GM12878 (cell line): ENCODE measurements around the gene TSPAN11. TPM values are rescaled to one million over a fixed set of nuclear protein-coding genes. Genes with fewer than 3 reads are reported as not detected.

Experiments
- ATAC-seq: fragments of 200-7000 bp; cut with Tn5 transposase; 3 replicates; pipeline ENCODE4 v1.9.1; 2020; ENCODE audit warnings: mild to moderate bottlenecking, moderate library complexity
- BruUV-seq: library from RNA; stranded (reverse); fragments of 400-500 nt; replicated peaks from 2 replicates; lab custom pipeline; 2021; lab: Mats Ljungman, UMichigan
- CTCF ChIA-PET: fragments of 300-600 bp; sonication (Branson Sonifier 250); formaldehyde crosslinking; extraction: SDS; loops from one replicate; lab custom pipeline; 2021; ENCODE audit warnings: inconsistent platforms; lab: Yijun Ruan, JAX
- POLR2A ChIA-PET: fragments of 350-600 bp; formaldehyde crosslinking; extraction: SDS; loops from one replicate; lab custom pipeline; 2021; ENCODE audit warnings: inconsistent platforms; lab: Charles Lee
- RAD21 ChIA-PET: fragments of 300-600 bp; sonication (Branson Sonifier 250); formaldehyde crosslinking; loops from one replicate; lab custom pipeline; 2023; ENCODE audit warnings: antibody characterized with exemption; ENCODE audit not compliant: unreplicated experiment; lab: Charles Lee
- SMC1A ChIA-PET: fragments of 300-600 bp; sonication (Branson Sonifier 250); formaldehyde crosslinking; loops from one replicate; lab custom pipeline; 2023; ENCODE audit not compliant: unreplicated experiment, uncharacterized antibody; lab: Charles Lee
- DNase-seq: peaks from one replicate; pipeline ENCODE4 v3.0.0-alpha.2; 2011; ENCODE audit warnings: low read depth, low spot score
- FAIRE-seq: peaks from 3 replicates; lab custom pipeline; 2011; peaks lifted over from hg19 to GRCh38; lab: Jason Lieb, UNC
- H2AFZ ChIP-seq: 2 replicates; pipeline ENCODE4 v1.6.0; 2011; ENCODE audit warnings: low read depth, low read length, control low read depth; ENCODE audit not compliant: control insufficient read depth
- H3K27ac ChIP-seq: 2 replicates; pipeline ENCODE4 v1.5.1; 2011; ENCODE audit warnings: control low read depth; ENCODE audit not compliant: control insufficient read depth, insufficient read depth
- H3K27me3 ChIP-seq, 2 experiments: replicated peaks in 1 of 2; 2 replicates each; pipeline versions ENCODE4 v1.6.0 to v1.6.1; 2011; ENCODE audit warnings: low read length in 1 of 2; ENCODE audit not compliant: control insufficient read depth in 2 of 2, insufficient read depth in 2 of 2
- H3K36me3 ChIP-seq, 2 experiments: 2 replicates each; pipeline ENCODE4 v1.5.1; 2011; ENCODE audit warnings: low read length in 1 of 2; ENCODE audit not compliant: control insufficient read depth in 2 of 2, insufficient read depth in 2 of 2
- H3K4me1 ChIP-seq: 2 replicates; pipeline ENCODE4 v1.6.1; 2011; ENCODE audit warnings: mild to moderate bottlenecking, low read length, moderate library complexity, mixed read lengths; ENCODE audit not compliant: control insufficient read depth, insufficient read depth
- H3K4me2 ChIP-seq: 2 replicates; pipeline ENCODE4 v1.6.0; 2011; ENCODE audit warnings: control low read depth; ENCODE audit not compliant: control insufficient read depth, insufficient read depth
- H3K4me3 ChIP-seq: fragments of 200-600 bp; sonication (generic); 2 replicates; pipeline ENCODE4 v1.5.1; 2016
- H3K79me2 ChIP-seq: 2 replicates; pipeline ENCODE4 v1.6.0; 2011; ENCODE audit warnings: low read length; ENCODE audit not compliant: control insufficient read depth, insufficient read depth
- H3K9ac ChIP-seq: 2 replicates; pipeline ENCODE4 v1.8.0; 2011; ENCODE audit warnings: low read length, control low read depth, mixed read lengths; ENCODE audit not compliant: control insufficient read depth, insufficient read depth
- H3K9me3 ChIP-seq: replicated peaks from 3 replicates; pipeline ENCODE4 v1.5.1; 2011; ENCODE audit warnings: mild to moderate bottlenecking, low read length; ENCODE audit not compliant: control insufficient read depth, insufficient read depth
- H4K20me1 ChIP-seq: 2 replicates; pipeline ENCODE4 v1.6.0; 2011; ENCODE audit not compliant: control insufficient read depth, insufficient read depth
- ASH2L ChIP-seq: fragments of 300-600, 200-600 bp; sonication (generic); IDR thresholded peaks from 2 replicates; pipeline ENCODE4 v1.6.1; 2017; ENCODE audit warnings: low read depth, mild to moderate bottlenecking, borderline replicate concordance
- BACH1 ChIP-seq: fragments of 450-650 bp; IDR thresholded peaks from 2 replicates; pipeline ENCODE4 v1.6.1; 2017; ENCODE audit warnings: mild to moderate bottlenecking, borderline replicate concordance
- EZH2 ChIP-seq: IDR thresholded peaks from 2 replicates; pipeline ENCODE4 v1.6.1; 2012; ENCODE audit warnings: low read depth, mild to moderate bottlenecking, control low read depth, inconsistent platforms, low read length, borderline replicate concordance; ENCODE audit not compliant: control insufficient read depth
- HDAC6 ChIP-seq: fragments of 200-600 bp; sonication (generic); IDR thresholded peaks from one replicate; pipeline ENCODE4 v1.8.0; 2017; ENCODE audit warnings: antibody characterized with exemption; ENCODE audit not compliant: unreplicated experiment
- IKZF1 ChIP-seq: fragments of 450-650 bp; conservative IDR thresholded peaks from 2 replicates; pipeline ENCODE4 v1.6.1; 2017; ENCODE audit warnings: antibody characterized with exemption, mild to moderate bottlenecking
- IKZF2 ChIP-seq, 2 experiments: fragments of 450-650 bp; IDR thresholded peaks; 2 replicates each; pipeline ENCODE4 v1.6.1; 2017; ENCODE audit warnings: mild to moderate bottlenecking in 2 of 2, moderate library complexity in 2 of 2
- MYC ChIP-seq: IDR thresholded peaks from 2 replicates; pipeline ENCODE4 v1.6.1; 2011; ENCODE audit warnings: mild to moderate bottlenecking, low read length, moderate library complexity, inconsistent platforms; ENCODE audit not compliant: insufficient read depth, insufficient replicate concordance, insufficient read length, severe bottlenecking
- PKNOX1 ChIP-seq: fragments of 450-650 bp; IDR thresholded peaks from 2 replicates; pipeline ENCODE4 v1.6.1; 2016; ENCODE audit warnings: mild to moderate bottlenecking
- POU2F2 ChIP-seq: IDR thresholded peaks from 3 replicates; pipeline ENCODE4 v1.6.1; 2011; ENCODE audit warnings: low read depth, mild to moderate bottlenecking, low read length, borderline replicate concordance
- SIX5 ChIP-seq: IDR thresholded peaks from 2 replicates; pipeline ENCODE4 v1.6.1; 2011; ENCODE audit warnings: mild to moderate bottlenecking, low read depth, low read length, moderate library complexity; ENCODE audit not compliant: severe bottlenecking
- ZNF217 ChIP-seq: fragments of 450-650 bp; IDR thresholded peaks from 2 replicates; pipeline ENCODE4 v1.6.1; 2017; ENCODE audit warnings: antibody characterized with exemption, mild to moderate bottlenecking
- WGBS: methylation state at CpG from one replicate; pipeline ENCODE4 v1.1.6; 2016; ENCODE audit warnings: low lambda C conversion rate; ENCODE audit not compliant: insufficient replicate concordance, insufficient coverage; ENCODE audit errors: missing lambda C conversion rate; 5-methylcytosine and 5-hydroxymethylcytosine counted together
- in situ Hi-C: fragments of 300-500 bp; cut with MboI; formaldehyde crosslinking; loops from 9 replicates; pipeline ENCODE4 v1.14.3; 2018; ENCODE audit warnings: mixed read lengths
- intact Hi-C: fragments of 100-400 bp; cut with micrococcal nuclease; formaldehyde crosslinking; loops from one replicate; pipeline ENCODE4 v1.14.2; 2022; ENCODE audit not compliant: unreplicated experiment
- polyA plus RNA-seq, 11 experiments: library from polyadenylated mRNA; depleted of rRNA in 4 of 11; unstranded in 6 of 11; stranded (reverse) in 5 of 11; fragments of >200 nt; fragmentation: Nextera tagmentation in 4 of 11; fragmentation: Illumina TruSeq in 1 of 11; extraction: Ambion mirVana in 4 of 11; extraction: Trizol in 1 of 11; gene quantifications; 1 replicate in 1 of 11; 2 replicates in 10 of 11; pipeline versions ENCODE4 v1.2.1 to v1.2.3, GENCODE V29; 2011 to 2016; ENCODE audit warnings: inconsistent platforms in 2 of 11, missing spikeins in 2 of 11, low read depth in 1 of 11
- total RNA-seq, 4 experiments: library from RNA; depleted of rRNA in 3 of 4; stranded (reverse); fragments of >200 nt in 3 of 4; fragmentation: Illumina TruSeq in 1 of 4; extraction: Trizol in 1 of 4; gene quantifications; 2 replicates each; pipeline versions ENCODE4 v1.2.1 to v1.2.3, GENCODE V29; 2013 to 2021

The TSPAN11 gene
- total and polyA plus RNA-seq, 10 of the 15 experiments (the other 5 are each of a cell fraction or from before 2014, with no cell fraction given), result under 0.01 to 0.27 (median 0.04) TPM; not detected in 6

GRCh38 chr12:31005256-31005943, 78.9 kb downstream of the TSPAN11 start:
- no peak overlapping the region for H3K4me2 ChIP-seq
- in situ Hi-C loops, result no loop called here
- no peak overlapping the region for H3K9ac ChIP-seq

More at GRCh38 chr12:31005256-31005943, 78.9 kb downstream of the TSPAN11 start:
- SMC1A ChIA-PET, result interaction anchor here (1.0 kb wide), 1 partner anchor 1667 kb away, joined by 3 read pairs; no protein-coding TSS in a partner anchor
- no peak for ATAC-seq
- no TSS peak for BruUV-seq
- no peaks in the 10 kb centered on the region for H3K36me3 ChIP-seq
- intact Hi-C loops, result no loop called here
- no peaks in the 10 kb centered on the region for H4K20me1 ChIP-seq
- H3K79me2 ChIP-seq, result no peaks in the 10 kb centered on the region
- H3K27ac ChIP-seq, result no peak overlapping the region
- TF ChIP-seq MYC, result no peak
- TF ChIP-seq IKZF2 (IDR thresholded peaks at IDR 0.05), result no peak
- TF ChIP-seq EZH2, result no peak
- no peak for TF ChIP-seq HDAC6
- no peak for TF ChIP-seq ASH2L
- no peak for TF ChIP-seq IKZF1
- TF ChIP-seq BACH1, result no peak
- no peak for TF ChIP-seq SIX5
- TF ChIP-seq POU2F2, result no peak
- TF ChIP-seq PKNOX1, result no peak
- TF ChIP-seq ZNF217, result no peak
- TF ChIP-seq, all 136 proteins: peak for 0
- no peak overlapping the region for H2AFZ ChIP-seq
- no peak overlapping the region for H3K4me3 ChIP-seq
- WGBS, result 56% methylated on average over 15 of the region's 15 CpGs
- POLR2A ChIA-PET, result no interaction called here
- RAD21 ChIA-PET, result no interaction called here
- no peaks in the 10 kb centered on the region; a peak in 1 of 4 replicates for H3K27me3 ChIP-seq
- CTCF ChIA-PET, result interaction anchor here (0.5 kb wide), 1 partner anchor 70 kb away, joined by 3 read pairs; no protein-coding TSS in a partner anchor
- H3K4me1 ChIP-seq, result no peaks in the 10 kb centered on the region
- FAIRE-seq (no peak), DNase-seq (no peak)
- no peaks in the 10 kb centered on the region for H3K9me3 ChIP-seq
